HepG2 (cell line): Measurements from ENCODE around the gene ZNFX1. TPM values are rescaled to one million over a fixed set of nuclear protein-coding genes. Genes with fewer than 3 reads are reported as not detected.

Experiments
- ATAC-seq: fragments of 200-7000 bp; cut with Tn5 transposase; 3 replicates; pipeline ENCODE4 v1.9.1; 2020; ENCODE audit warnings: mild to moderate bottlenecking, moderate library complexity
- BruUV-seq: library from RNA; stranded (reverse); fragments of 400-500 nt; replicated peaks from 2 replicates; lab custom pipeline; 2021; lab: Mats Ljungman, UMichigan
- CTCF ChIA-PET: fragments of 300-600 bp; formaldehyde crosslinking; extraction: SDS; loops from one replicate; lab custom pipeline; 2021; ENCODE audit warnings: low total read pairs, inconsistent platforms, low intra/inter-chr PET ratio; lab: Yijun Ruan, JAX
- POLR2A ChIA-PET: fragments of 350-600 bp; sonication (Branson Sonifier 250); formaldehyde crosslinking; loops from one replicate; lab custom pipeline; 2020; ENCODE audit warnings: antibody characterized with exemption, inconsistent platforms; lab: Yijun Ruan, JAX
- DNase-seq: peaks from one replicate; pipeline ENCODE4 v3.0.0-alpha.2; 2015; ENCODE audit warnings: low spot score
- FAIRE-seq: peaks from 3 replicates; lab custom pipeline; 2011; peaks lifted over from hg19 to GRCh38; lab: Jason Lieb, UNC
- H2AFZ ChIP-seq: one replicate; pipeline ENCODE4 v1.6.1; 2011; ENCODE audit warnings: low read length, inconsistent platforms
- H3K27ac ChIP-seq: fragments of 300-600 bp; 3 replicates; pipeline ENCODE4 v1.8.0; 2011; ENCODE audit warnings: mixed run types, mild to moderate bottlenecking, mixed read lengths, low read length, inconsistent platforms; ENCODE audit not compliant: insufficient read depth; ENCODE audit errors: extremely low read length
- H3K27me3 ChIP-seq, 2 experiments: fragments of 200-600 bp in 1 of 2; 2 replicates in 1 of 2; 3 replicates in 1 of 2; pipeline versions ENCODE4 v1.6.0 to v1.8.0; 2011; ENCODE audit warnings: low read length in 2 of 2, mild to moderate bottlenecking in 2 of 2, moderate library complexity in 2 of 2, inconsistent platforms in 1 of 2; ENCODE audit not compliant: insufficient read depth in 2 of 2, control insufficient read depth in 1 of 2
- H3K36me3 ChIP-seq, 2 experiments: fragments of 200-600 bp in 1 of 2; replicated peaks in 1 of 2; 2 replicates in 1 of 2; 3 replicates in 1 of 2; pipeline versions ENCODE4 v1.5.1 to v1.8.0; 2011; ENCODE audit warnings: low read length in 2 of 2, inconsistent platforms in 1 of 2; ENCODE audit not compliant: insufficient read depth in 2 of 2, control insufficient read depth in 1 of 2
- H3K4me1 ChIP-seq: 2 replicates; pipeline ENCODE4 v1.5.1; 2012; ENCODE audit warnings: low read length, inconsistent platforms; ENCODE audit not compliant: insufficient read depth
- H3K4me2 ChIP-seq: 2 replicates; pipeline ENCODE4 v1.6.0; 2011; ENCODE audit warnings: low read depth, low read length, inconsistent platforms
- H3K4me3 ChIP-seq, 3 experiments: fragments of 200-600 bp in 1 of 3; sonication (generic), shearing (Covaris generic) in 1 of 3; replicated peaks in 1 of 3; 2 replicates each; pipeline ENCODE4 v1.5.1; 2011 to 2016; ENCODE audit warnings: low read length in 3 of 3, inconsistent platforms in 2 of 3, low read depth in 2 of 3, mild to moderate bottlenecking in 2 of 3, control low read depth in 1 of 3, mixed read lengths in 1 of 3; ENCODE audit not compliant: insufficient read depth in 1 of 3
- H3K79me2 ChIP-seq: one replicate; pipeline ENCODE4 v1.6.1; 2011; ENCODE audit warnings: low read length, inconsistent platforms; ENCODE audit not compliant: insufficient read depth
- H3K9ac ChIP-seq: 2 replicates; pipeline ENCODE4 v1.6.0; 2011; ENCODE audit warnings: mild to moderate bottlenecking, low read depth, low read length, inconsistent platforms; ENCODE audit not compliant: insufficient read depth
- H3K9me3 ChIP-seq: 2 replicates; pipeline ENCODE4 v1.5.1; 2012; ENCODE audit warnings: mild to moderate bottlenecking, low read length
- H4K20me1 ChIP-seq: 2 replicates; pipeline ENCODE4 v1.6.0; 2011; ENCODE audit warnings: inconsistent platforms, mild to moderate bottlenecking, low read length, moderate library complexity; ENCODE audit not compliant: insufficient read depth
- ATAD3A ChIP-seq: sonication (generic); formaldehyde crosslinking; IDR thresholded peaks from 2 replicates; pipeline ENCODE4 v1.4.0; 2020; ENCODE audit warnings: missing genetic modification reagents
- GRHL1 ChIP-seq: sonication (generic); formaldehyde crosslinking; conservative IDR thresholded peaks from 2 replicates; pipeline ENCODE4 v1.8.0; 2022; ENCODE audit warnings: missing genetic modification reagents
- PATZ1 ChIP-seq: sonication (generic); formaldehyde crosslinking; IDR thresholded peaks from 2 replicates; pipeline ENCODE4 v1.4.0; 2020; ENCODE audit warnings: missing genetic modification reagents
- REPIN1 ChIP-seq: sonication (generic); formaldehyde crosslinking; IDR thresholded peaks from 2 replicates; pipeline ENCODE4 v1.8.0; 2022; ENCODE audit warnings: missing genetic modification reagents, low read depth, mild to moderate bottlenecking, borderline replicate concordance
- TEAD3 ChIP-seq: optimal IDR thresholded peaks from 2 replicates; pipeline ENCODE3; 2016; ENCODE audit warnings: borderline replicate concordance
- ZNF326 ChIP-seq: sonication (generic); formaldehyde crosslinking; IDR thresholded peaks from 2 replicates; pipeline ENCODE4 v1.4.0; 2020; ENCODE audit warnings: missing genetic modification reagents, borderline replicate concordance
- ZNF44 ChIP-seq: sonication (generic); formaldehyde crosslinking; IDR thresholded peaks from 2 replicates; pipeline ENCODE4 v1.5.1; 2020; ENCODE audit warnings: mild to moderate bottlenecking, missing genetic modification reagents
- ZNF709 ChIP-seq: sonication (generic); formaldehyde crosslinking; IDR thresholded peaks from 2 replicates; pipeline ENCODE4 v1.5.0; 2020; ENCODE audit warnings: mild to moderate bottlenecking, missing genetic modification reagents
- ZNF775 ChIP-seq: sonication (generic); formaldehyde crosslinking; IDR thresholded peaks from 2 replicates; pipeline ENCODE4 v1.4.0; 2020; ENCODE audit warnings: missing genetic modification reagents, mild to moderate bottlenecking, moderate library complexity, borderline replicate concordance
- ZNF816 ChIP-seq: sonication (generic); formaldehyde crosslinking; IDR thresholded peaks from 2 replicates; pipeline ENCODE4 v1.8.0; 2022; ENCODE audit warnings: missing genetic modification reagents, mild to moderate bottlenecking, borderline replicate concordance
- ZNF878 ChIP-seq: sonication (generic); formaldehyde crosslinking; IDR thresholded peaks from 2 replicates; pipeline ENCODE4 v1.8.1; 2023; ENCODE audit warnings: mild to moderate bottlenecking, missing genetic modification reagents, moderate library complexity
- ZSCAN22 ChIP-seq: sonication (generic); formaldehyde crosslinking; IDR thresholded peaks from 2 replicates; pipeline ENCODE4 v1.4.0; 2020; ENCODE audit warnings: mild to moderate bottlenecking, missing genetic modification reagents
- ZXDC ChIP-seq: sonication (generic); formaldehyde crosslinking; IDR thresholded peaks from 2 replicates; pipeline ENCODE4 v1.5.0; 2020; ENCODE audit warnings: mild to moderate bottlenecking, missing genetic modification reagents
- WGBS: methylation state at CpG from one replicate; pipeline ENCODE4 v1.1.6; 2017; ENCODE audit warnings: low lambda C conversion rate; 5-methylcytosine and 5-hydroxymethylcytosine counted together
- in situ Hi-C: cut with HindIII; loops from 2 replicates; pipeline ENCODE4 v1.10.0; 2017; ENCODE audit warnings: low pct_unique_long_range_greater_than_20kb; ENCODE audit not compliant: extremely low pct_ligation_motif_present
- intact Hi-C: fragments of 100-400 bp; cut with micrococcal nuclease; formaldehyde crosslinking; loops from one replicate; pipeline ENCODE4 v1.10.0; 2022; ENCODE audit not compliant: unreplicated experiment
- polyA plus RNA-seq, 8 experiments: library from polyadenylated mRNA; depleted of rRNA in 3 of 8; stranded (reverse) in 7 of 8; unstranded in 1 of 8; fragments of >200 nt; fragmentation: Illumina TruSeq in 4 of 8; extraction: Trizol in 4 of 8; gene quantifications; 2 replicates each; pipeline versions ENCODE4 v1.2.1 to v1.2.3, GENCODE V29; 2011 to 2016; ENCODE audit warnings: low read depth in 4 of 8, missing spikeins in 1 of 8, mixed read lengths in 1 of 8; ENCODE audit not compliant: insufficient read depth in 1 of 8
- total RNA-seq, 5 experiments: library from RNA; depleted of rRNA; stranded (reverse); fragments of >200 nt; fragmentation: Illumina TruSeq; extraction: Trizol; gene quantifications; 2 replicates each; pipeline ENCODE4 v1.2.3, GENCODE V29; 2016; ENCODE audit warnings: low read depth in 1 of 5

ZNFX1 gene
- total and polyA plus RNA-seq, 2 of the 13 experiments (the other 11 are each of a cell fraction or from before 2014, with no cell fraction given), result 2.9 to 11.1 TPM

- Histone ChIP-seq H2AFZ (no peak overlapping the region), H3K36me3 (peaks cover 54 to 80% of the 10 kb centered on the region in 2 experiments), H3K9me3 (no peaks in the 10 kb centered on the region), H3K27ac (peak overlapping the region; percentile 91), H3K79me2 (peaks cover 92% of the 10 kb centered on the region), H3K4me3 (peak overlapping the region; percentile 91 to 98 (median 93)), H3K4me1 (peaks cover 80% of the 10 kb centered on the region), H3K9ac (peak overlapping the region; percentile 99), H3K27me3 (peaks cover 0 to 4% of the 10 kb centered on the region in 2 experiments; a peak in 1 of 5 replicates), H4K20me1 (peaks cover 91% of the 10 kb centered on the region), H3K4me2 (peak overlapping the region; percentile 96)
- BruUV-seq, result no TSS peak
- intact Hi-C loops, result no loop called here
- POLR2A ChIA-PET, result interaction anchor here (0.9 to 6.0 kb wide), 3 partner anchors 9 to 634 kb away, joined by 3 to 46 read pairs (median 4); no protein-coding TSS in a partner anchor
- 55% methylated on average over 20 of the region's 20 CpGs for WGBS
- CTCF ChIA-PET, result no interaction called here
- in situ Hi-C loops, result no loop called here
- FAIRE-seq (no peak), ATAC-seq (no peak), DNase-seq (no peak)
- TF ChIP-seq PATZ1 (no peak), REPIN1 (peak; percentile 25; the same call in 1 of the 2 replicates), ZNF326 (CRISPR knock-in tag) (0 out of 2 replicates have a peak, but pooled peaks have one; percentile 23), ZNF775 (CRISPR knock-in tag) (peak; percentile 52; the same call in 1 of the 2 replicates), ZNF878 (CRISPR knock-in tag) (0 out of 2 replicates have a peak, but pooled peaks have one; percentile 40), ZSCAN22 (CRISPR knock-in tag) (0 out of 2 replicates have a peak, but pooled peaks have one; percentile 60), ATAD3A (no peak; the same call in 1 of the 2 replicates), ZNF709 (0 out of 2 replicates have a peak, but pooled peaks have one; percentile 51), TEAD3 (CRISPR knock-in tag) (peak; percentile 28), GRHL1 (CRISPR knock-in tag) (no peak), ZNF816 (CRISPR knock-in tag) (0 out of 2 replicates have a peak, but pooled peaks have one; percentile 42), ZNF44 (CRISPR knock-in tag) (0 out of 2 replicates have a peak, but pooled peaks have one; percentile 9), ZXDC (CRISPR knock-in tag) (0 out of 2 replicates have a peak, but pooled peaks have one; percentile 59)
Observed at GRCh38 chr20:49282584-49283171, 4.8 kb upstream of the ZNFX1 start.
